NB4 (cell line): ENCODE data around the gene EID3.

ENCODE experiments used
- DNase-seq: peaks from one replicate; pipeline ENCODE4 v3.0.0; 2010; ENCODE audit warnings: low read depth
- H3K4me3 ChIP-seq: one replicate; pipeline ENCODE4 v1.5.1; 2011; ENCODE audit warnings: mild to moderate bottlenecking, low read depth, low read length, moderate library complexity
- MYC ChIP-seq: IDR thresholded peaks from 2 replicates; pipeline ENCODE4 v1.6.1; 2011; ENCODE audit warnings: low read depth, low read length
- POLR2A ChIP-seq: IDR thresholded peaks from 2 replicates; pipeline ENCODE4 v1.6.1; 2011; ENCODE audit warnings: mild to moderate bottlenecking; ENCODE audit not compliant: insufficient read length; ENCODE audit errors: extremely low read depth
- TF ChIP-seq, protein P1 (sequence below): IDR thresholded peaks from one replicate; pipeline ENCODE4 v1.5.1; 2012; ENCODE audit warnings: low read depth, low read length
- TF ChIP-seq, protein P2 (sequence below): IDR thresholded peaks from 2 replicates; pipeline ENCODE4 v1.6.1; 2011; ENCODE audit warnings: low read depth, low read length

Gene EID3

DNA sequence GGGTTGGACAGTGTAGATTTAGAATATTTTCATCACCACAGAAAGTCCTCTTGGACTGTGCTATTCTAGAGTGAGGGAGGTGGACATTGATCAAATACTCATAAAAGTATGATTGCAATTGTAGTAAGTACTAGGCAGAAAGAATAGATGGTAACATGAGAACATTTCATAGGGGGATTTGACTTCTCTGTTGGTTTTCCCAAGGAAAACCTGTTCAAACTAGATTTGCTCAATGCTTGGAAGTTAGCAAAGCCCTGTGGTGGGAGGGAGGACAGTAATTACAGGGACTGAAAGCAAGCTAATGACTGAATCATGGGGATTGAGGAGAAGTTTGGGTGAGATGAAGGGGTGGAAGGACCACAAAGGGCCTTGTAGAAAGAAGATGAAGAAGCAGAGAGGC lies 24.4 kb upstream of the EID3 start:
- H3K4me3 ChIP-seq: no peak overlapping the region
- TF ChIP-seq, protein P1, sequence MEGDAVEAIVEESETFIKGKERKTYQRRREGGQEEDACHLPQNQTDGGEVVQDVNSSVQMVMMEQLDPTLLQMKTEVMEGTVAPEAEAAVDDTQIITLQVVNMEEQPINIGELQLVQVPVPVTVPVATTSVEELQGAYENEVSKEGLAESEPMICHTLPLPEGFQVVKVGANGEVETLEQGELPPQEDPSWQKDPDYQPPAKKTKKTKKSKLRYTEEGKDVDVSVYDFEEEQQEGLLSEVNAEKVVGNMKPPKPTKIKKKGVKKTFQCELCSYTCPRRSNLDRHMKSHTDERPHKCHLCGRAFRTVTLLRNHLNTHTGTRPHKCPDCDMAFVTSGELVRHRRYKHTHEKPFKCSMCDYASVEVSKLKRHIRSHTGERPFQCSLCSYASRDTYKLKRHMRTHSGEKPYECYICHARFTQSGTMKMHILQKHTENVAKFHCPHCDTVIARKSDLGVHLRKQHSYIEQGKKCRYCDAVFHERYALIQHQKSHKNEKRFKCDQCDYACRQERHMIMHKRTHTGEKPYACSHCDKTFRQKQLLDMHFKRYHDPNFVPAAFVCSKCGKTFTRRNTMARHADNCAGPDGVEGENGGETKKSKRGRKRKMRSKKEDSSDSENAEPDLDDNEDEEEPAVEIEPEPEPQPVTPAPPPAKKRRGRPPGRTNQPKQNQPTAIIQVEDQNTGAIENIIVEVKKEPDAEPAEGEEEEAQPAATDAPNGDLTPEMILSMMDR: no peak
- TF ChIP-seq MYC: no peak
- TF ChIP-seq, protein P2, sequence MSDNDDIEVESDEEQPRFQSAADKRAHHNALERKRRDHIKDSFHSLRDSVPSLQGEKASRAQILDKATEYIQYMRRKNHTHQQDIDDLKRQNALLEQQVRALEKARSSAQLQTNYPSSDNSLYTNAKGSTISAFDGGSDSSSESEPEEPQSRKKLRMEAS: no peak
- TF ChIP-seq POLR2A: no peak
- DNase-seq: no peak

DNA sequence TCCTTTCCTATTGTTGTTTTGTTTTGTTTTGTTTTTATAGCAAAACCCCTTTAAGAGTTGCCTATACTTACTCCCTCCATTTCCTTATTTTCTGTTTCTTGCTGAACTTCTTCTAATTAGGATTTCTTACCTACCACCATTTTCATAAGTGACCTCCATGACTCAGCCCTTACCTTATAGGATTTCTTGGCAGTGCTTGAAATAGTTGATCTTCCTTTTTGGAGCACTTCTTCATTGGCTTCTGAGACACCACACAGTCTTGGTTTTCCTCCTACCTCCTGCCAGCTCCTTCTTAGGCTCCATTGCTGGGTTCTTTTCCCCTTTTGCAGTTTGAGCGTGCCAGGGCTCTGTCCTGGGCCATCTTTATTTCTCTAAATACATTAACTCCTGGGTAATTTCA lies 23.4 kb upstream of the EID3 start:
- no peak for TF ChIP-seq MYC
- TF ChIP-seq, protein P2: no peak
- TF ChIP-seq POLR2A: no peak
- TF ChIP-seq, protein P1: no peak
- H3K4me3 ChIP-seq: no peak overlapping the region
- peak; percentile 49 for DNase-seq

DNA sequence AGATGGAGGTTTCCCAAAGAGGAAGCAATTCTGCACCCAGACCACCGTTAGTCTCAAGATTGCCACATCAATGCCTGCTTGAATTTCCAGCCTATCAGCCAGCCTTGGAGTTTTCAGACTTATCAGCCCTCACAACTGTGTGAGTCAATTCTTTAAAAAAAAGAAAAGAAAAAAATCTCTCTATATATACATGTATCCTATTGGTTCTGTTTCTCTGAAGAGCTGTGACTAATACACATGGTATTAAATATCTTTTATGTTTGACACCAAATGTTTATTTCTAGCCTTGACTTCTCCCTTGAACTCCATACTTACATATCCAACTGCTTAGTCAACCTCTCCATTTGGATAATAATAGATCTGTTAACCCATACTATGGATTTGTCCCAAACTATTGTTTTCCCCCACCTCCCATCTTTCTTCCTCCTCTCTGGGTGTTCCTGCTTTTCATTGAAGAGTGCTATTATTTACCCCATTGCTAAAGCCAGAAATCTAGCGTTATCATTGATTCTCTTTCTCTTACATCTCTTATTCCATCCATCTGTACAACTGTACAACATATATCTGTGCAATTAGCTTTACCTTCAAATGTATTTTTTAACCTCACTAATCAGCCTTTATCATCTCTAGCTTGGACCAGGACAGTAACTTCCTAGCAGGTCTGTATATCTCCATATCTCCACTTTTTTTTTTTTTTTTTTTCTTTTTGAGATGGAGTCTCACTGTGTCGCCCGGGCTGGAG lies 22.7 kb upstream of the EID3 start:
- DNase-seq: peak; percentile 85
- H3K4me3 ChIP-seq: no peak overlapping the region
- TF ChIP-seq POLR2A (no peak), MYC (0 out of 2 replicates have a peak, but pooled peaks have one; percentile 20)
- TF ChIP-seq, protein P2: no peak
- TF ChIP-seq, protein P1: no peak

DNA sequence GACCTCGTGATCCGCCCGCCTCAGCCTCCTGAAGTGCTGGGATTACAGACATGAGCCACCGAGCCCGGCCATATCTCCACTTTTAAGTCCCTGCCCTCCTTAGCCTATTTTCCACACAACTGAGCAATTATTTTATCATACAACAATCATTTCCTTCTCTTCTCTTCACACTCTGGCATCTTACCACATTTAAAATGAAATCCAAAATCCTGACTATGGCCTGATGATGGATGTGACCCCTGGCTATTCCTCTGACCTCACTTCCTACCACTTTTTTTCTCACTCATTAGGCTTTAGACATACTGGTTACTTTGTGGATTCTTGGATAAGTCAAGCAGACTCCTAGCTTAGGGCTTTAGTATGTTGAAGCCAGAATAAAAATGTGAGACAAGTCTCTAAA lies 21.9 kb upstream of the EID3 start:
- TF ChIP-seq MYC: no peak
- TF ChIP-seq, protein P1: no peak
- TF ChIP-seq, protein P2: no peak
- TF ChIP-seq POLR2A: no peak
- H3K4me3 ChIP-seq: no peak overlapping the region
- DNase-seq: no peak

DNA sequence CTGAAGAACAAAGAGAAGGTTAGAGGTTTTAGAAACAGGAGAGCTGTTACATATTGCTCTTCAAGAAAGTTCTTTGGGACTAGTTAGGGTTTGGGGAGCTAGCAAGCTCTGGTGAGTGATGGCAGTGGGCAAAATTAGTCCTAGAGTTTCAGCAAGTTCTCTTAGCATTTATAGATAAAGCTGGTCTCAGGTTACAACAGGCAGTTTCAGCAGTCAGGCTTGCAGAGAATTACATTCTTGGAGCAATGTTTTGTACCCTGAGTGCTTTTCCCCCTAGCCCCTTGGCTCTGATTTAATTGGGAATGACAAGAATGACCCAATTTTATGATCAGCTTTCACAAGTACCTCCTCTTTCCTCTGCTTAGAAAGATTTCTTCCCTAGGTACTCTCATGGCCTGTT lies 21.4 kb upstream of the EID3 start:
- no peak for TF ChIP-seq MYC
- TF ChIP-seq, protein P2: no peak
- TF ChIP-seq POLR2A: no peak
- TF ChIP-seq, protein P1: no peak
- H3K4me3 ChIP-seq: no peak overlapping the region
- no peak for DNase-seq
